BE2C (cell line): ENCODE data around the gene ARHGAP5.
"Not testable (repeated sequence)": the region's sequence is repeated elsewhere in the genome, so short reads cannot be mapped to it uniquely, and the experiment has no call there.

Experiments used
- DNase-seq: peaks from one replicate; pipeline ENCODE4 v3.0.0-alpha.2; 2020
- H3K27me3 ChIP-seq: fragments of 250-450 bp; sonication (Bioruptor Pico); 2 replicates; pipeline ENCODE4 v1.5.1; 2020; ENCODE audit warnings: mild to moderate bottlenecking
- H3K36me3 ChIP-seq: fragments of 250-450 bp; sonication (Bioruptor Pico); 2 replicates; pipeline ENCODE4 v1.5.1; 2020; ENCODE audit warnings: mild to moderate bottlenecking
- H3K4me1 ChIP-seq: fragments of 250-450 bp; sonication (Bioruptor Pico); 2 replicates; pipeline ENCODE4 v1.5.1; 2020
- H3K4me3 ChIP-seq: 2 replicates; pipeline ENCODE4 v1.5.1; 2011; ENCODE audit warnings: low read depth, low read length
- H3K9me3 ChIP-seq: fragments of 250-450 bp; sonication (Bioruptor Pico); 2 replicates; pipeline ENCODE4 v1.5.1; 2020
- TF ChIP-seq, protein P1 (sequence below): IDR thresholded peaks from 2 replicates; pipeline ENCODE4 v1.5.1; 2012; ENCODE audit warnings: mild to moderate bottlenecking, low read depth, low read length

The ARHGAP5 gene

GRCh38 chr14:32109676-32110547, 32.8 kb downstream of the ARHGAP5 start:
- Histone ChIP-seq H3K9me3 (no peaks in the 10 kb centered on the region), H3K27me3 (no peaks in the 10 kb centered on the region), H3K4me3 (no peak overlapping the region), H3K4me1 (no peaks in the 10 kb centered on the region), H3K36me3 (no peaks in the 10 kb centered on the region; the same call in 1 of the 2 replicates)
- TF ChIP-seq, protein P1, sequence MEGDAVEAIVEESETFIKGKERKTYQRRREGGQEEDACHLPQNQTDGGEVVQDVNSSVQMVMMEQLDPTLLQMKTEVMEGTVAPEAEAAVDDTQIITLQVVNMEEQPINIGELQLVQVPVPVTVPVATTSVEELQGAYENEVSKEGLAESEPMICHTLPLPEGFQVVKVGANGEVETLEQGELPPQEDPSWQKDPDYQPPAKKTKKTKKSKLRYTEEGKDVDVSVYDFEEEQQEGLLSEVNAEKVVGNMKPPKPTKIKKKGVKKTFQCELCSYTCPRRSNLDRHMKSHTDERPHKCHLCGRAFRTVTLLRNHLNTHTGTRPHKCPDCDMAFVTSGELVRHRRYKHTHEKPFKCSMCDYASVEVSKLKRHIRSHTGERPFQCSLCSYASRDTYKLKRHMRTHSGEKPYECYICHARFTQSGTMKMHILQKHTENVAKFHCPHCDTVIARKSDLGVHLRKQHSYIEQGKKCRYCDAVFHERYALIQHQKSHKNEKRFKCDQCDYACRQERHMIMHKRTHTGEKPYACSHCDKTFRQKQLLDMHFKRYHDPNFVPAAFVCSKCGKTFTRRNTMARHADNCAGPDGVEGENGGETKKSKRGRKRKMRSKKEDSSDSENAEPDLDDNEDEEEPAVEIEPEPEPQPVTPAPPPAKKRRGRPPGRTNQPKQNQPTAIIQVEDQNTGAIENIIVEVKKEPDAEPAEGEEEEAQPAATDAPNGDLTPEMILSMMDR = no peak
- DNase-seq = no peak

GRCh38 chr14:32110548-32110896, 33.4 kb downstream of the ARHGAP5 start:
- Histone ChIP-seq H3K27me3 (no peaks in the 10 kb centered on the region), H3K4me3 (no peak overlapping the region), H3K36me3 (no peaks in the 10 kb centered on the region; the same call in 1 of the 2 replicates), H3K4me1 (no peaks in the 10 kb centered on the region), H3K9me3 (no peaks in the 10 kb centered on the region)
- TF ChIP-seq, protein P1 = no peak
- DNase-seq = no peak

DNA sequence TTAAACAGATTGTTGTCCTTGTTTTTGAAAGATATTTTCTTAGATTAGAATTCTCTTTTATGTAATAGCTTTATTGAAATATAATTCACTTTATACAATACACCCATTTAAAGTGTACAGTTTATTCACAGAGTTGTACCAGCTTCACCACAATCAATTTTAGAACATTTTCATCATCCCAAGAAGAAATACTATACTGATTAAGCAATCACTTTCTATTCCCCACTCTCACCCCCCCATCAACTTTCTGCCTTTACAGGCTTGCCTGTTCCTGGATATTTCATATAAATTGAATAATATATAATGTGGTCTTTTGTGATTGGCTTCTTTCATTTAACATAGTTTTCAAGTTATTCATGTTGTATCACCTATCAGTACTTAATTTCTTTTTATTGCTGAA, 44.4 kb downstream of the ARHGAP5 start:
- no peaks in the 10 kb centered on the region for H3K4me1 ChIP-seq
- TF ChIP-seq, protein P1 = no peak
- H3K9me3 ChIP-seq = no peaks in the 10 kb centered on the region
- H3K27me3 ChIP-seq = no peaks in the 10 kb centered on the region
- H3K36me3 ChIP-seq = no peaks in the 10 kb centered on the region; the same call in 1 of the 2 replicates
- no peak for DNase-seq
- H3K4me3 ChIP-seq = no peak overlapping the region

DNA sequence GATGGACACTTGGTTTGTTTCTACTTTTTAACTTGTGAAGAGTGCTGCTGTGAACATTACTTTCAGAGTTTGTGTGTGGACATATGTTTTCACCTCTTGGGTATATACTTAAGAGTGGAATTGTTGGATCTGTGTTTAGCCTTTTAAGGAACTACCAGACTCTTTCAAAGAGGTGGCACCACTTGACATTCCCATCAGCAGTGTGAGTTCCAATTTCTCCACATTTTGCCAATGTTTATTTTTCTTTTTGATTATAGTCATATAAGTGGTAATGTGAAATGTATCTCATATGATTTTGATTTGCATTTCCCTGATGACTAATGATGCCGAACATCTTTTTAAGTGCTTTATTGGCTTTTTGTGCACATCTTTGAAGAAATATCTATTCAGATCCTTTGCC, 44.8 kb downstream of the ARHGAP5 start:
- DNase-seq = no peak
- Histone ChIP-seq H3K36me3 (no peaks in the 10 kb centered on the region; the same call in 1 of the 2 replicates), H3K27me3 (no peaks in the 10 kb centered on the region), H3K4me1 (no peaks in the 10 kb centered on the region), H3K9me3 (no peaks in the 10 kb centered on the region), H3K4me3 (no peak overlapping the region)
- TF ChIP-seq, protein P1 = no peak

DNA sequence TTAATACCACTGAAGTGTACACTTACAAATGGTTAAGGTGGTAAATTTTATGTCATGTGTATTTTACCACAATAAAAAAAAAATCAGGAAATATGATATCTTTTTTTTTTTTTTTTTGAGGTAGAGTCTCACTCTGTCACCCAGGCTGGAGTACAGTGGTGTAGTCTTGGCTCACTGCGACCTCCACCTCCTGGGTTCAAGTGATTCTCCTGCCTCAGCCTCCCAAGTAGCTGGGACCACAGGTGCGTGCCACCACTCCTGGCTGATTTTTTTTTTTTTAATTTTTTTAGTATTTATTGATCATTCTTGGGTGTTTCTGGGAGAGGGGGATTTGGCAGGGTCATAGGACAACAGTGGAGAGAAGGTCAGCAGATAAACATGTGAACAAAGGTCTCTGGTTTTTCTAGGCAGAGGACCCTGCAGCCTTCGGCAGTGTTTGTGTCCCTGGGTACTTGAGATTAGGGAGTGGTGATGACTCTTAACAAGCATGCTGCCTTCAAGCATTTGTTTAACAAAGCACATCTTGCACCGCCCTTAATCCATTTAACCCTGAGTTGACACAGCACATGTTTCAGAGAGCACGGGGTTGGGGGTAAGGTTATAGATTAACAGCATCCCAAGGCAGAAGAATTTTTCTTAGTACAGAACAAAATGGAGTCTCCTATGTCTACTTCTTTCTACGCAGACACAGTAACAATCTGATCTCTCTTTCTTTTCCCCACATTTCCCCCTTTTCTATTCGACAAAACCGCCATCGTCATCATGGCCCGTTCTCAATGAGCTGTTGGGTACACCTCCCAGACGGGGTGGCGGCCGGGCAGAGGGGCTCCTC, 50.0 kb downstream of the ARHGAP5 start:
- H3K27me3 ChIP-seq, H3K9me3 ChIP-seq, H3K36me3 ChIP-seq: not testable (repeated sequence)

DNA sequence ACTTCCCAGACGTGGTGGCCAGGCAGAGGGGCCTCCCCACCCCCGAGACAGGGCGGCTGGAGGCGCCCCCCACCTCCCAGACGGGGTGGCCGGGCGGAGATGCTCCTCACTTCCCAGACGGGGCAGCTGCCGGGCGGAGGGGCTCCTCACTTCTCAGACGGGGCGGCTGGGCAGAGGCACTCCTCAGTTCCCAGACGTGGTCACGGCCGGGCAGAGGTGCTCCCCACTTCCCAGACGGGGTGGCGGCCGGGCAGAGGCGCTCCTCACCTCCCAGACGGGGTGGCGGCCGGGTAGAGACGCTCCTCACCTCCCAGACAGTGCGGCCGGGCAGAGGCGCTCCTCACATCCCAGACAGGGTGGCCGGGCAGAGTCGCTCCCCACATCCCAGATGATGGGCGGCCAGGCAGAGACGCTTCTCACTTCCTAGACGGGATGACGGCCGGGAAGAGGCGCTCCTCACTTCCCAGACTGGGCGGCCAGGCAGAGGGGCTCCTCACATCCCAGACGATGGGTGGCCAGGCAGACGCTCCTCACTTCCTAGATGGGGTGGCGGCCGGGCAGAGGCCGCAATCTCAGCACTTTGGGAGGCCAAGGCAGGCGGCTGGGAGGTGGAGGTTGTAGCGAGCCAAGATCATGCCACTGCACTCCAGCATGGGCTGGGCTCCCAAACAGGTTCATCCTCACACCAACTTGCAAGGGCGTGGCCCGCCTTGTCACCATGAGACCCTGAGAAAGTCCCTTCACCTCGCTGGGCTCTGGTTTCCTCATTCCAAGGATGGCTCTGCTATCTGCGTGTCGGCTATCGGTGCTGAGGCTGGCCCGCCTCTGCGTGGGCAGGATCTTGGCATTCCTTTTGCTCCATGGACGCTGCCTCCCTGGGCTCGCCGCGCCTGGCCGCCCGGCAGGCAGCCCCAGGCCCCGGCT, 50.9 kb downstream of the ARHGAP5 start:
- not testable (repeated sequence) for DNase-seq, H3K4me1 ChIP-seq, H3K36me3 ChIP-seq, H3K27me3 ChIP-seq, H3K4me3 ChIP-seq, H3K9me3 ChIP-seq

More for the DNA sequence above, 50.0 kb downstream of the ARHGAP5 start:
- H3K4me3 ChIP-seq, DNase-seq, H3K4me1 ChIP-seq: not testable (repeated sequence)
